Psoas muscle (tissue), 8 donors: ENCODE data around the gene ARFGAP1. TPM values are rescaled to one million over a fixed set of nuclear protein-coding genes. Genes with fewer than 3 reads are reported as not detected.

Experiments
- ATAC-seq, 4 donors: fragments of 200-7000 bp; cut with Tn5 transposase; one replicate each; pipeline ENCODE4 v1.9.1; 2020; ENCODE audit warnings: moderate library complexity in 3 of 4, mild to moderate bottlenecking in 2 of 4
- DNase-seq, 2 donors: peaks; one replicate each; pipeline ENCODE4 v3.0.0-alpha.2; 2020
- H3K27ac ChIP-seq: fragments of 200-600 bp; one replicate; pipeline ENCODE4 v1.8.0; 2022
- H3K27me3 ChIP-seq, 3 donors: fragments of 200-600 bp in 1 of 3; one replicate each; pipeline versions ENCODE4 v1.6.1 to v1.8.0; 2013 to 2022; ENCODE audit warnings: low read length in 2 of 3, mild to moderate bottlenecking in 2 of 3, moderate library complexity in 1 of 3; ENCODE audit not compliant: insufficient read depth in 3 of 3
- H3K36me3 ChIP-seq, 2 donors: fragments of 200-600 bp in 1 of 2; one replicate each; pipeline versions ENCODE4 v1.6.1 to v1.8.0; 2013 to 2022; ENCODE audit warnings: low read depth in 1 of 2, mild to moderate bottlenecking in 1 of 2, moderate library complexity in 1 of 2; ENCODE audit not compliant: insufficient read depth in 1 of 2
- H3K4me1 ChIP-seq: fragments of 200-600 bp; one replicate; pipeline ENCODE4 v1.8.0; 2022
- H3K4me3 ChIP-seq: fragments of 200-600 bp; one replicate; pipeline ENCODE4 v1.8.0; 2022; ENCODE audit warnings: mild to moderate bottlenecking
- H3K9me3 ChIP-seq: fragments of 200-600 bp; one replicate; pipeline ENCODE4 v1.8.0; 2022
- CTCF ChIP-seq: fragments of 200-600 bp; IDR thresholded peaks from one replicate; pipeline ENCODE4 v1.8.0; 2022; ENCODE audit warnings: antibody characterized with exemption
- WGBS, 3 donors: extraction: QIAGEN DNeasy Blood & Tissue Kit; methylation state at CpG; one replicate each; pipeline versions ENCODE4 v1.1.6 to v1.1.7; 2013; 5-methylcytosine and 5-hydroxymethylcytosine counted together
- intact Hi-C, 2 donors: fragments of 100-400 bp; cut with DNase I; formaldehyde crosslinking; loops; one replicate each; pipeline versions ENCODE4 v1.11.0 to v1.14.2; 2022
- polyA plus RNA-seq, 3 donors: library from polyadenylated mRNA; stranded (reverse); fragments of 200-250 nt; gene quantifications; one replicate each; pipeline ENCODE4 v1.2.3, GENCODE V29; 2013
- total RNA-seq, 4 donors: library from RNA; stranded (reverse); fragmentation: NEBNext Ultra II Directional in 2 of 4; extraction: Animal tissue kit (Norgen Biotek cat#: 25700) in 2 of 4; gene quantifications; one replicate each; pipeline versions ENCODE4 v1.2.1 to v1.2.4, GENCODE V29; 2021 to 2023
- donor health status: healthy with polysubstance abuse.
- donor health status: DM: no; HTN: no; CAD: no; lungs with moderate emphysema.
- donor health status: Bipolar disorder and iron deficiency.
- donor health status: healthy.
- donor health status: DM: yes; HTN: yes; CAD: no.
- donor health status: DM: no; HTN: no; CAD: no.
- donor health status: DM: no; HTN: no; CAD: no.
- donor health status: DM: yes; HTN: yes; CAD: no.

The ARFGAP1 gene
- total and polyA plus RNA-seq, 7 donors, result 19.9 to 42.2 (median 26.8) TPM

- Histone ChIP-seq H3K36me3 (no peaks in the 10 kb centered on the region), H3K27me3 (peaks cover 0 to 55% (median 2%) of the 10 kb centered on the region in 3 donors), H3K27ac (no peak overlapping the region), H3K4me3 (no peak overlapping the region), H3K9me3 (no peaks in the 10 kb centered on the region), H3K4me1 (peaks cover 17% of the 10 kb centered on the region)
- DNase-seq, result no peak
- no peak for ATAC-seq
- intact Hi-C loops, result no loop called here
- 19 to 22% (median 21%) methylated on average over 18 of the region's 18 CpGs for WGBS, 3 donors
- TF ChIP-seq CTCF, result no peak
These were observed 3.8 kb upstream of the ARFGAP1 start for GRCh38 chr20:63268671-63269439.

DNA sequence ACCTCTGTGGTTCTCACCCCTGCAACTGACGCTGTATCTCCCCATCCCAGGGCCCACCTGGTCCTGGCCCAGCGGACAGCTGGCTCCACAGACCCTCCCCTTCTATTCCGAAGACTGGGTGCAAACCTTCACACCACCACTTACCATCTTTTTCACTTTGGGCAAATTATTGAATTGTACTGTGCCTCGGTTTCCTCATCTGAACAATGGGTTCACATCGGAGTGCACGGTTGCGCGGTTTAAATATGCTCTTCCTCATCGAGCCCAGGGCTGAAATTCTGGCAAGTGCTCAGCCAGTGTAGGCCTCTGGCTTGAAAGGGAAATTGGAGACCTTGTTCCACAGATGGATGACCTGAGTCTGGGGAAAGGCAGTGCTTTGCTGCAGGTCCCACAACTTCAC is 2.9 kb upstream of the ARFGAP1 start:
- intact Hi-C loops, result loop anchor here in 1 of 2 donors (5.0 kb wide), 1 partner anchor 57 kb away; no protein-coding TSS in a partner anchor
- peaks cover 26% of the 10 kb centered on the region for H3K4me1 ChIP-seq

DNA sequence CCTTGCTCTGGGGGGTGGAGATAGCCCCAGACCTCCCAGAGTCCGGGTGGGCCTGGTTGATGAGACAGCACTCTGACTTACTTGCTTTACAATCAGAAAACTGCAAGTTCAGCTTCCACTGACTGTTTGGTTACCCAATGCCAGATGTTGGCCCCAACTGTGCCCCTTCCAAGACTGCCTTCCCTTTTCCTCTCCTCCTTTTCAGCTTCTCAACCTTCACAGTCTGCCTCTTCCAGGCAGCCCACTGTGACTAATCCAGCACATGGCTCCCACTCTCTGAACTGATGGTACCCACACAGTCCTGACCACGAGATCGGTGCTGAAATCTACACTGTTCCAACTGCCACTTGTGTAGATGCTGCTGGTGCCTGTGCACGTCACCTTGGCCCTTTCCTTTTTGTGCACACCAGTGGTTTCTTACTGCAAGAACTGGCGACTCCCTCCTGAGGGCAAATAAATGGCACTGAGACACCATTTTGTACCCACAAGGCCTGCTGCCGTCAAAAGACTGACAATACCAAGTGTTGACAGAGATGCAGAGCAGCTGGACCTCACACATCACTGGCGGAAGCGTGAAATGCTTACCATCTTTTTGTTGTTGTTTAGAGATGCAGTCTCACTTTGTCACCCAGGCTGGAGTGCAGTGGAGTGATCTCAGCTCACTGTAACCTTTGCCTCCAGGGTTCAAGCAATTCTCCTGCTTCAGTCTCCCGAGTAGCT is 1.8 kb upstream of the ARFGAP1 start:
- no peak for ATAC-seq
- intact Hi-C loops, result loop anchor here in 1 of 2 donors (5.0 kb wide), 1 partner anchor 58 kb away; no protein-coding TSS in a partner anchor
- Histone ChIP-seq H3K36me3 (peaks cover 0 to 4% of the 10 kb centered on the region in 2 donors), H3K27ac (no peak overlapping the region), H3K4me3 (no peak overlapping the region), H3K27me3 (peaks cover 0 to 36% (median 2%) of the 10 kb centered on the region in 3 donors), H3K9me3 (no peaks in the 10 kb centered on the region), H3K4me1 (peaks cover 26% of the 10 kb centered on the region)
- TF ChIP-seq CTCF, result no peak
- DNase-seq, result no peak
- 70 to 81% (median 71%) methylated on average over 9 of the region's 9 CpGs for WGBS, 3 donors

More for the DNA sequence above, 2.9 kb upstream of the ARFGAP1 start:
- Histone ChIP-seq H3K27me3 (peaks cover 0 to 46% (median 2%) of the 10 kb centered on the region in 3 donors), H3K27ac (no peak overlapping the region), H3K36me3 (no peaks in the 10 kb centered on the region), H3K9me3 (no peaks in the 10 kb centered on the region), H3K4me3 (no peak overlapping the region)
- no peak for ATAC-seq
- TF ChIP-seq CTCF, result no peak
- WGBS, 3 donors, result 75 to 91% (median 85%) methylated on average over 9 of the region's 9 CpGs
- no peak for DNase-seq

DNA sequence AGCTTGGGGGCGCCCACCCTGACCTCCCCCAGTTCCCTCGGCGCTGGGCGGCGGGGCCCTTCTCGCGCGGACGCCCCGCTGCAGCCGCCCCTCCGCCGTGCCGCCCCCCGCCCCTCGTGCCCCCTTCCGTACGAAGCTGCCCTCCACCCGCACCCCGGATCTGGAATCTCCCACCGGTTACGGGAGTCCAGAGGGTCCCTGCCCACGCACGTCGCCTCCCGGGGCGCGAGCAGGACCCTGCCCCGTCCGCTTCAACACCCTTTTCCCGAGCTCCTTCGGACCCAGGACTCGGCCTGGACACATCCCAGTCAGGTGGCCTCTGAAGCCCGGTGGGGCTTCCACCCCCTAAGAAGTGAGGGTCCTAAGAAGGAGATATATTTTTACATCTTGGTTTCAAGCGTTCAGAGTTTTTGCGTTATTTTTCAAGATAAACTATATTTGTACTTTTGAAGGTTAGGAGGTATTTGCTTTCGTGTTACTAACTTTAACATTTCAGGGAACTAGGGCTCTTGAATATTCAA is 506 bp downstream of the ARFGAP1 start:
- ATAC-seq (no peak), DNase-seq (no peak)
- intact Hi-C loops, result loop anchor here in 1 of 2 donors (5.0 kb wide), 1 partner anchor 61 kb away; no protein-coding TSS in a partner anchor
- Histone ChIP-seq H3K9me3 (no peaks in the 10 kb centered on the region), H3K27me3 (peaks cover 0 to 18% (median 2%) of the 10 kb centered on the region in 3 donors), H3K4me3 (peak overlapping the region; percentile 86), H3K36me3 (peaks cover 6 to 26% of the 10 kb centered on the region in 2 donors), H3K4me1 (peaks cover 20% of the 10 kb centered on the region), H3K27ac (peak overlapping the region; percentile 60)
- 0 to 1% (median 0%) methylated on average over 18 to 37 of the region's 37 CpGs for WGBS, 3 donors
- TF ChIP-seq CTCF, result no peak
